ENCODE results near the gene TCEANC.
"Not testable (repeated sequence)": the region's sequence is repeated elsewhere in the genome, so short reads cannot be mapped to it uniquely, and the experiment has no call there.

TCEANC gene

DNA sequence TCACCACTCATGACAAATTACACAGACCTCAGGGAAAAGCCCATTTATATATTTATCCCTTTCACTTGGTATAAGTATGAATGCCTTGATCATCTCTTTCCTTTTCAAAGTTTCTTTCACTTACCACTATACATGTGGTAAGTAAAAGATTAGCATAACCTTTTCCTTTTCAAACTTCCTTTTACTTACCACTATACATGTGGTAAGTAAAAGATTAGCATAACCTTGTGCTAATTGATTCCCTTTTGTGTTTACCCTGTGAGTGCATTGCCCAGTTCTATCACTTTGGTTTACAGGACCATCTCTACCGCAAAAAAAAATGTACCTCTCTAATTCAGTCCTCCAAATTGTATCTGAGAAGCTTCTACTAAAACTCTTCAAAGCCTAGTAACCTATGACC lies 32.7 kb upstream of the TCEANC start:
- POLR2A ChIA-PET = no interaction called here
- CTCF ChIA-PET = interaction anchor here (0.7 kb wide), 1 partner anchor 1265 kb away, joined by 3 read pairs; no protein-coding TSS in a partner anchor
- TF ChIP-seq FOXK2 (IDR thresholded peaks at IDR 0.05) = no peak
- TF ChIP-seq L3MBTL2 (conservative IDR thresholded peaks at IDR 0.05) = no peak
- no peak for TF ChIP-seq HDGF (IDR thresholded peaks at IDR 0.05; ENCODE audit: borderline replicate concordance)
- no peak for TF ChIP-seq SUZ12 (IDR thresholded peaks at IDR 0.05)
- no peak for TF ChIP-seq FOXA1 (IDR thresholded peaks at IDR 0.05)
- no peak for TF ChIP-seq FOXM1 (IDR thresholded peaks at IDR 0.05; ENCODE audit: borderline replicate concordance)
- no peak for TF ChIP-seq ELF4 (IDR thresholded peaks at IDR 0.05)
- no peak for TF ChIP-seq TARDBP (IDR thresholded peaks at IDR 0.05)
- TF ChIP-seq SP1 (IDR thresholded peaks at IDR 0.05) = no peak
- TF ChIP-seq ZNF384 (IDR thresholded peaks at IDR 0.05) = no peak
- DNase-seq (ENCODE audit: extremely low spot score) = no peak

DNA sequence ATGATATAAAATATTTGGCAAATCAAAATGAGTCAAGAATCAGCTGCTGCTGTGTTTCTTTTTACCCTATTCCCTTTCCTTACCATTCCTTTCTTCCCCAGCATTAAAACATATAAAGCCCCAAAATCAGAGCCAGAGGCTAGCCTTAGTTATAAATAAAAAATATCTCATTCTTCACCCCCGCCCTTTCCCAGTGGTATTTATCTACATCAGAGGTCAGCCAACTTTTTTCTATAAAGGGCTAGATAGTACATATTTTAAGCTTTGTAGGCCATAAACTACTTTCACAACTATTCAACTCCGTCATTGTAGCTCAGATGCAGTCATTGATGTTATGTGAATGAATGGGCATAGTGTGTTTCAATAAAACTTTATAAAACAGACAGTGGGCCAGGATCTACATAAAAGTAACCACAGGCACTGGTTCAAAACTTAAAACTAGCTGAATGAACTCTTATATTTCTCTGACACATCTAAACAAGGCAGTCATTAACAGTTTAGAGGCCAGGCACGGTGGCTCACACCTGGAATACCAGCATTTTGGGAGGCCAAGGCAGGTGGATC lies 30.5 kb upstream of the TCEANC start:
- POLR2A ChIA-PET = no interaction called here

DNA sequence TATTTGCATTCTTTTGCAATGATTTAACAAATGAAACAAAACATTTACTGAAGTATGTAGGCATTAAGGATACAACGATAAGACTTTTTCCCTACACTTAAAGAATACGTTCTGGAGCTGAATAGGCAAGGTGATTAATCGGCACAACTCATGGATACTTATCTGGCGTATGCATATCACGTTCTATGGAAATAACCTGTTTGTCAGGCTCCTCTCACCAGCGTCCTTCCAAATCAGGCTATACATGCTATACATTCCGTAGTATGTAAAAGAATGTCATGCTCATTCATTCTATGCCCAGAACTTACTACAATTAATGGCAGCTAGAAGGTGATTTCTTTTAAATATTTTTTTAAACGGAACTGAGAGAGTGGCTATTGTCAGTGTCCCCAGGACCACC lies 25.6 kb upstream of the TCEANC start:
- ChIA-PET CTCF (interaction anchor here (0.6 kb wide), 1 partner anchor 83 kb away, joined by 4 read pairs; no protein-coding TSS in a partner anchor), POLR2A (no interaction called here)
- TF ChIP-seq FOXK2 (IDR thresholded peaks at IDR 0.05) (no peak), NFRKB (IDR thresholded peaks at IDR 0.05) (no peak), ELF4 (IDR thresholded peaks at IDR 0.05) (no peak)
- DNase-seq (ENCODE audit: extremely low spot score) = no peak

More for the DNA sequence above, 30.5 kb upstream of the TCEANC start:
- DNase-seq (ENCODE audit: extremely low spot score) = no peak
- CTCF ChIA-PET = no interaction called here
- TF ChIP-seq NFRKB (IDR thresholded peaks at IDR 0.05) (no peak), SUZ12 (IDR thresholded peaks at IDR 0.05) (no peak), BHLHE40 (IDR thresholded peaks at IDR 0.05; ENCODE audit: borderline replicate concordance) (no peak), ZNF384 (IDR thresholded peaks at IDR 0.05) (no peak), FOXK2 (IDR thresholded peaks at IDR 0.05) (no peak), HDGF (IDR thresholded peaks at IDR 0.05; ENCODE audit: borderline replicate concordance) (no peak), ELF4 (IDR thresholded peaks at IDR 0.05) (no peak), TARDBP (IDR thresholded peaks at IDR 0.05) (no peak), LEF1 (IDR thresholded peaks at IDR 0.05; ENCODE audit: borderline replicate concordance) (no peak)

DNA sequence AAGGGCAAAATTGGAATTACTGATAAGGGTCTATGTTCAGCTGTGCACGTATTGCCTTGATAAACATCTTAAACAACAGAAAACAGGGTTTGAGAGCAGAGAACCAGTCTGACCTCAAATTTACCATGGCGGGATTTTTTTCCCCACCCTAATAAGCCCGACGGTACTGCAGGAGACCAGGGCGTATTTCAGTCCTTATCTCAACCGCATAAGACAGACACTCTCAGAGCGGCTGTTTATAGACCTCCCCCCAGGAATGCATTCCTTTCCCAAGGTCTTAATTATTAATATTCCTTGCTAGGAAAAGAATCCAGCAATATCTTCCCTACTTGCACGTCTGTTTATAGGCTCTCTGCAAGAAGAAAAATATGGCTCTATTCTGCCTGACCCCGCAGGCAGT lies 15.7 kb upstream of the TCEANC start:
- POLR2A ChIA-PET; DNase-seq (ENCODE audit: extremely low spot score); CTCF ChIA-PET: not testable (repeated sequence)

DNA sequence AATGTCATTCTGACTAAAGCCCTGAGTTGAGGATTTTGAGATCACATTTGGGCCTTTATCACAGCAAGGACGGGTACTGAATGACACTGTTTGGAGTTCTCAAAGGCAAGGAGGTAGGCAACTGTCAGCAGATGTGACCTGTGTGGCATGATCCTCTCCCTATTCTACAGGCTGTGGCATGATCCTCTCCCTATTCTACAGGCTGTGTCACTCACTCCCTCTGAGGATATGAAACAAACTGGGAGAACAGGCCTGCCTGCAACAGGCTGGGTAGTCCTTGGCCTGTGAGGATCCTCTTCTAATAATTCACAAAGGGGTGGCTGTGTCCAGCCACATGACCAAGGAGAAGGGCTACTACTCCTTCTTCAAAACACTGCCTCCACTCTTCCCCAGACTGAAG lies 14.9 kb upstream of the TCEANC start:
- CTCF ChIA-PET = no interaction called here
- DNase-seq (ENCODE audit: extremely low spot score) = no peak
- no peak for TF ChIP-seq HDGF (IDR thresholded peaks at IDR 0.05; ENCODE audit: borderline replicate concordance)
- no peak for TF ChIP-seq ZNF384 (IDR thresholded peaks at IDR 0.05)
- no peak for TF ChIP-seq LEF1 (IDR thresholded peaks at IDR 0.05; ENCODE audit: borderline replicate concordance)
- TF ChIP-seq, protein P1, sequence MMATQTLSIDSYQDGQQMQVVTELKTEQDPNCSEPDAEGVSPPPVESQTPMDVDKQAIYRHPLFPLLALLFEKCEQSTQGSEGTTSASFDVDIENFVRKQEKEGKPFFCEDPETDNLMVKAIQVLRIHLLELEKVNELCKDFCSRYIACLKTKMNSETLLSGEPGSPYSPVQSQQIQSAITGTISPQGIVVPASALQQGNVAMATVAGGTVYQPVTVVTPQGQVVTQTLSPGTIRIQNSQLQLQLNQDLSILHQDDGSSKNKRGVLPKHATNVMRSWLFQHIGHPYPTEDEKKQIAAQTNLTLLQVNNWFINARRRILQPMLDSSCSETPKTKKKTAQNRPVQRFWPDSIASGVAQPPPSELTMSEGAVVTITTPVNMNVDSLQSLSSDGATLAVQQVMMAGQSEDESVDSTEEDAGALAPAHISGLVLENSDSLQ (IDR thresholded peaks at IDR 0.05) = no peak
- TF ChIP-seq FOXK2 (IDR thresholded peaks at IDR 0.05) = no peak
- no peak for TF ChIP-seq L3MBTL2 (conservative IDR thresholded peaks at IDR 0.05)
- POLR2A ChIA-PET = no interaction called here

DNA sequence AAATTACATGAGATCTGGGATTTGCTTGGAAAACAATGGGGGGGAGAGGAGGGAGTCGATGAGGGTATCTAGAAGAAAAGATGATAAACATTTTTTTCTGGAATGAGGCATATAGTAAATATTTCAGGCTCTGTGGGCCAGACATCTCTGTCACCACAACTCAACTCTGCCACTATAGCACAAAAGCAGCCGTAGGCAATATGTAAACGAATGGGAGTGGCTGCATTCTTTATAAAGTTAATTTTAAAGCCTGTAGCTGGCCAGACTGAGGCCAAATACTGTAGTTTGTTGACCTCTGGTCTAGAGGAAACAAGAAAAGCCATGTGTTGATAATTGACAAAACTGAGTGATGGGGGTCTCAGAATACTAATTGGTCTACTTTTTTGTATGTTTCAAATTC lies 14.1 kb upstream of the TCEANC start:
- TF ChIP-seq NFRKB (IDR thresholded peaks at IDR 0.05) = no peak
- TF ChIP-seq BHLHE40 (IDR thresholded peaks at IDR 0.05; ENCODE audit: borderline replicate concordance) = no peak
- TF ChIP-seq, protein P1 (IDR thresholded peaks at IDR 0.05) = no peak
- no peak for TF ChIP-seq ZNF384 (IDR thresholded peaks at IDR 0.05)
- TF ChIP-seq L3MBTL2 (conservative IDR thresholded peaks at IDR 0.05) = no peak
- no peak for TF ChIP-seq SUZ12 (IDR thresholded peaks at IDR 0.05)
- no peak for TF ChIP-seq FOXK2 (IDR thresholded peaks at IDR 0.05)
- no peak for TF ChIP-seq SP1 (IDR thresholded peaks at IDR 0.05)
- TF ChIP-seq ELF4 (IDR thresholded peaks at IDR 0.05) = no peak
- CTCF ChIA-PET = no interaction called here
- POLR2A ChIA-PET = no interaction called here
- no peak for DNase-seq (ENCODE audit: extremely low spot score)

DNA sequence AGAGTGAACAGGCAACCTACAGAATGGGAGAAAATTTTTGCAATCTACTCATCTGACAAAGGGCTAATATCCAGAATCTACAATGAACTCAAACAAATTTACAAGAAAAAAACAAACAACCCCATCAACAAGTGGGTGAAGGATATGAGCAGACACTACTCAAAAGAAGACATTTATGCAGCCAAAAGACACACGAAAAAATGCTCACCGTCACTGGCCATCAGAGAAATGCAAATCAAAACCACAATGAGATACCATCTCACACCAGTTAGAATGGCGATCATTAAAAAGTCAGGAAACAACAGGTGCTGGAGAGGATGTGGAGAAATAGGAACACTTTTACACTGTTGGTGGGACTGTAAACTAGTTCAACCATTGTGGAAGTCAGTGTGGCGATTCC lies 11.3 kb upstream of the TCEANC start:
- POLR2A ChIA-PET; DNase-seq (ENCODE audit: extremely low spot score); CTCF ChIA-PET: not testable (repeated sequence)

DNA sequence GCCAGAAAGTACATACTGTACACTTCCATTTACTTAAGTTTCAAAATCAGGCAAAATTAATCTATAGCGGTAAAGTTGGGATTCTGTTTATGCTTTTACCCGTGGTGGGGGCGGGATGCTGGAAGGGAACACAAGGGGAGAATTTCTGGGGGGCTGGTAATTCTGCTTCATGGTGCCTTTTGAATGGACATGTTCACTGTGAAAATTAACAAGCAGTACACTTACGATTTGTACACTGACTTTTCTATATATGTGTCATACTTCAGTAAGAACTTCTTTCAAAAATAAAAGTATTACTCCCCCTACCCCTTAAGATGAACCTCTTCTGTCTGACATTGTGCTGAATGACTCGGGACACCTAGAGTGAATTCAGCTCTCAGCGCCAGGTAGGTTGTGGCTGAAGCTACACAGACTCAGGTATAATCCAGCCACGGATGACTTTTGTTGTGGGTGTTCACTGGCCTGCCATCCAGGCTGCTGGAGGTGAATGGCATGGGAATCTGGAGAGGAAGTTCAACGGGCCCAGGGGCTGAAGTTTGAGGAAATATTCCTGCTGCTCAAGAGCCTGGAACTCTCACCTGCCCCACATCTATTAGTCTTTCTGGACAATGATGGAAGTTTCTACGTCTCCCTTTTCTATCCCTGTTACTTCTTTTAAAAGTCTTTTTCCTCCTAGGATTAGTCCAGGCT lies 7.3 kb upstream of the TCEANC start:
- CTCF ChIA-PET = interaction anchor here (0.6 to 3.6 kb wide), 12 partner anchors 8 to 154 kb away, joined by 3 to 28 read pairs (median 3); no protein-coding TSS in a partner anchor
- TF ChIP-seq BHLHE40 (IDR thresholded peaks at IDR 0.05; ENCODE audit: borderline replicate concordance) (no peak), NFRKB (IDR thresholded peaks at IDR 0.05) (no peak), ELF4 (IDR thresholded peaks at IDR 0.05) (no peak), ZNF384 (IDR thresholded peaks at IDR 0.05) (no peak), FOXK2 (IDR thresholded peaks at IDR 0.05) (no peak), ARNT (IDR thresholded peaks at IDR 0.05) (no peak), FOXM1 (IDR thresholded peaks at IDR 0.05; ENCODE audit: borderline replicate concordance) (no peak), LEF1 (IDR thresholded peaks at IDR 0.05; ENCODE audit: borderline replicate concordance) (no peak), CTBP1 (IDR thresholded peaks at IDR 0.05; ENCODE audit: borderline replicate concordance) (no peak), SUZ12 (IDR thresholded peaks at IDR 0.05) (no peak)
- TF ChIP-seq, protein P1 (IDR thresholded peaks at IDR 0.05) = no peak
- POLR2A ChIA-PET = interaction anchor here (0.7 to 2.2 kb wide), 3 partner anchors 10 to 141 kb away, joined by 3 to 6 read pairs (median 3); partner anchors contain the start of genes OFD1 and TRAPPC2
- DNase-seq (ENCODE audit: extremely low spot score) = no peak

All from HEK293T (cell line).